Kasumi-1 (cell line): ENCODE data around the gene SPIN1.
"Not testable (repeated sequence)": the region's sequence is repeated elsewhere in the genome, so short reads cannot be mapped to it uniquely, and the experiment has no call there.

Experiments
- DNase-seq, 2 experiments: peaks; one replicate each; lab custom pipeline; 2025; lab: John Stamatoyannopoulos, UW

The SPIN1 gene

GRCh38 chr9:88388203-88388885 is at the start of gene SPIN1:
TSS of gene SPIN1 (plus strand) at chr9:88388444. CDS start at chr9:88426540, 38,096 bp downstream.
- peak; percentile 45 to 63 for DNase-seq

- DNase-seq = peak; percentile 12 to 30
These were observed 48.9 kb upstream of the SPIN1 start for GRCh38 chr9:88339317-88339716.

- DNase-seq = no peak
These were observed 46.0 kb upstream of the SPIN1 start for GRCh38 chr9:88342246-88342645.

DNA sequence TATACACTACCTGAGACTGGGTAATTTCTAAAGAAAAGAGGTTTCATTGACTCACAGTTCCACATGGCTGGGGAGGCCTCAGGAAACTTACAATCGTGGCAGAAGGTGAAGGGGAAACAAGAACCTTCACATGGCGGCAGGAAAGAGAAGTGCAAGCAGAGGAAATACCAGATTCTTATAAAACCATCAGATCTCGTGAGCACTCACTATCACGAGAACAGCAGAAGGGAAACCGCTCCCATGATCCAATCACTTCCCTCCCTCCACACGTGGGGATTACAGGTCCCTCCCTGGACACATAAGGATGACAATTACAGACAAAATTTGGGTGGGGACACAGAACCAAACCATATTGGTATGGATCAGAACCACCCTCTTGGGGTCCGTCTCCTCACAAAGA is 44.2 kb upstream of the SPIN1 start:
- DNase-seq = no peak

- DNase-seq = not testable (repeated sequence)
These were observed 37.9 kb upstream of the SPIN1 start for GRCh38 chr9:88350354-88350753.

- DNase-seq = no peak
These were observed 33.1 kb upstream of the SPIN1 start for GRCh38 chr9:88355166-88355565.

- not testable (repeated sequence) for DNase-seq
These were observed 31.0 kb upstream of the SPIN1 start for GRCh38 chr9:88357250-88357649.

GRCh38 chr9:88358723-88359122 is 29.5 kb upstream of the SPIN1 start:
- no peak for DNase-seq

GRCh38 chr9:88359974-88360373 is 28.3 kb upstream of the SPIN1 start:
- no peak for DNase-seq

- no peak for DNase-seq
These were observed 25.6 kb upstream of the SPIN1 start for GRCh38 chr9:88362681-88363080.

DNA sequence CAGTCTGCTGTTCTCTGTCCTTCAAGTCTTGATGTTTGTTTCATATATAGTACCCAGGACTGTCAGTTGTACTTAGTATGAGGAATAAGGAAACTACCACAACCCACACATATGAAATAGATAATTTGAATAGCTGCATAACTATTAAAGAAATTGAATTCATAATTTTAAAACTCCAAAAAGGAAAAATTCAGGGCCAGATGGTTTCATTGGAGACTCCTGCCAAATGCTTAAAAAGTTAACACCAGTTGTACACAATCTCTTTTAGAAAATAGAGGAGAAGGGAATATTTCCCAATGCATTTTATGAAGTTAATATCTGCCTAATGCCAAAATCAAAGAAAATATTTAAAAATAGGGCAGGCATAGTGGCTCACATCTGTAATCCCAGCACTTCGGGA is 24.6 kb upstream of the SPIN1 start:
- no peak for DNase-seq

GRCh38 chr9:88364706-88365105 is 23.5 kb upstream of the SPIN1 start:
- no peak for DNase-seq

GRCh38 chr9:88370346-88370745 is 17.9 kb upstream of the SPIN1 start:
- no peak for DNase-seq

DNA sequence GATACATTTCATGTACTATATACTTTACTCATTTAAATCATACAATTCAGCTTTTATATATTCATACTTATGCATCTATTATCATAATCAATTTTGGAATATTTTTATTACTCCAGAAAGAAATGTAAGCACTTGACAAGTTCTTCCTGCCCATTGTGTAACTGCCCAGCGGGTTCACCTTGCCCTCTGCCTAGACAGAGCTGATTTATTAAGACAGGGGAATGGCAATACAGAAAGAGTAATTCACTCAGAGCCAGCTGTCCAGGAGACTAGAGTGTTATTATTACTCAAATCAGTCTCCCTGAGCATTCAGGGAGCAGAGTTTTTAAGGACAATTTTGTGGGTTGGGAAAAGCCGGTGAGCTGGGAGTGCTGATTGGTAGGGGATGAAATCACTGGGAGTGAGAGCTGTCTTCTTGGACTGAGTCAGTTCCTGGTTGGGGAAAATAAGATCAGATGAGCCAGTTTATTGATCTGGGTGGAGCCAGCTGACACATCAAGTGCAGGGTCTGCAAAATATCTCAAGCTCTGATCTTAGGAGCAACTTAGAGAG is 16.1 kb upstream of the SPIN1 start:
- DNase-seq = no peak

- DNase-seq = no peak
These were observed 15.2 kb upstream of the SPIN1 start for GRCh38 chr9:88373045-88373444.

- no peak for DNase-seq
These were observed 9.9 kb upstream of the SPIN1 start for GRCh38 chr9:88378317-88378716.

DNA sequence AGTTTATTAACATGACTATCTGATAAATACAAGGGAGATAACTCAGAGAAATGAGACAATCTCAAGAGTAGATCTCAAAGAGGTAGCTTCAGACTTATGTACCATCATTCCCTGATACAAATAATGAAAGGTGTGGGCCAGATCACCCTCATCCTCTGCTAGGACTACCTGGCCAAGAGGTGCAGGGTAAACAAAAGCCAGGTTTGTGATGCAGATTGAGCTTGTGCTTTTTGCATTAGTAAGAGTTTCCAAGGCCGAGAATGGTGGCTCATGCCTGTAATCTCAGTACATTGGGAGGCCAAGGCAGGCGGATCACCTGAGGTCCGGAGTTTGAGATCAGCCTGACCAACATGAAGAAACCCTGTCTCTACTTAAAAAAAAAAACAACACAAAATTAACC is 8.9 kb upstream of the SPIN1 start:
- no peak for DNase-seq

- no peak for DNase-seq
These were observed 8.1 kb upstream of the SPIN1 start for GRCh38 chr9:88380118-88380517.

DNA sequence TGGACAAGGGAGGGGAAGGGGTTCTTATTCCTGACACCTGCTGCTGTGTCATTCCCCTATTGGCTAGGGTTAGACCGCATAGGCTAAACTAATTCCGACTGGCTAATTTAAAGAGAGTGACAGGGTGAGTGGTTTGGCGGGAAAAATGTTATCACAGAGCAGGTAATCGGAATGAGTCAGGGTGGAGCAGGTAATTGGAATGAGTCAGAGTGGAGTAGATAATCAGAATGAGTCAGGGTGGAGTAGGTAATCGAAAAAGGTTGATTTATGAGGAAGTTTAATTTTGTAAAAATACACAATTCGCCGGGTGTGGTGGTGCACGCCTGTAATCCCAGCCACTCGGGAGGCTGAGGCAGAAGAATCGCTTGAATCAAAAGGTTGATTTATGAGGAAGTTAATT is 6.9 kb upstream of the SPIN1 start:
- DNase-seq = not testable (repeated sequence)

DNA sequence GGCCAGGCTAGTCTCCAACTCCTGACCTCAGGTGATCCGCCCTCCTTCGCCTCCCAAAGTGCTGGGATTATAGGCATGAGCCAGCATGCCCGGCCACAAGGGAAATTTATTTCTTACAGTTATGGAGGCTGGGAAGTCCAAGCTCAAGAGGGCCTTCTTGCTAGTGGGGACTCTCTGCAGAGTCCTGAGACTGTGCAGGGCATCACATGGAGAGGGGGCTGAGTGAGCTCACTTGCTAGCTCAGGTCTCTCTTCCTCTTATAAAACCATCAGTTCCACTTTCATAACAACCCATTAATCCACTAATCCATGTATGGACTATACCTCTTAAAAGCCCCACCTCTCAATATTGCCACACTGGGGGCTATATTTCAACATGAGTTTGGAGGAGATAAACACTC is 5.1 kb upstream of the SPIN1 start:
- DNase-seq = no peak

DNA sequence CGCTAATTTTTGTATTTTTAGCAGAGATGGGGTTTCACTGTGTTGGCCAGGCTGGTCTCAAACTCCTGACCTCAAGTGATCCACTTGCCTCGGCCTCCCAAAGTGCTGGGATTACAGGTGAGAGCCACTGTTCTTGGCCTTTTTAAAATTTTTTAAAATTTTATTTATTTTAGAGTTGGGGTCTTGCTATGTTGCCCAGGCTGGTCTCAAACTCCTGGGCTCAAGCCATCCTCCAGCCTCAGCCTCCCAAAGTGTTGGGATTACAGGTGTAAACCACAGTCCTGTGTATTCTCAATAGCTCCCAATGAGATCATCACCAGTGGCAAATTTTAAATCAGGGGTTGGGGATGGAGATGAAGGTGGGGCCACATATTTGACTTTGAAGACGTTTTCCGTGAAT is 2.1 kb upstream of the SPIN1 start:
- not testable (repeated sequence) for DNase-seq

GRCh38 chr9:88387036-88387551 is 1.1 kb upstream of the SPIN1 start:
- peak in 1 of 2 experiments; percentile 21 for DNase-seq

DNA sequence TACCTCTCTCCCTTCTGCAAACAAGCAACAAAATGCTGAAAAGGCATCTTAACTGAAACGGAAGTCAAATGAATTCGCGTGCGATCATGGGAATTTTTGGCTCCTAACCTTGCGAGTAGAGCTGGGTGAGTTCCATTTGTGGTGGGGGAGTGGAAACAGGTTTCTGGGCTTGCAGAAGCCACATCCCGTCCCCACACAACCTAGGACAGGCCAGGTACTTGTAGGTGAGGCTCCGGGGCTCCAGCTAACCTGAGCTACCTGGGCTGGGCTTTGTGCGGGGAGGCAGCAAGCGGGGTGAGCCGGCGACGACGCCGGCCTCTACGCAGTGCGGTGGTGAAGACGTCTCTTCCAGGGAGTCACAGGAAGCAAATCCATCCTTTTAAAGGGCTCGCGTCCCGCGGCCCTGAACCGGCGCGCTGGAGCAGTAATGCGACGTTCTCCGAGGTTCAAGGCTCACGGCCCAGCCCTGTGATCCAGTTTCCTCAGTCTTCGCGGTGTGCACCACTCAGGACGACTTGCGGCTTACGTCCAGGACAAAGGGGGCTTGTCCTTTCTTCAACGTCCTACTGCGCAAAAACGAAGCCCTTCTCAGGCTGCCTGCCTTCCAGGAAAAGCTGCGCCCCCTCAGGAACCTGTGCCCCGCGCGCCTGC is 567 bp upstream of the SPIN1 start:
- DNase-seq = peak; percentile 54
